HG03457 (cell line): ENCODE results near the gene NDUFB10.

ENCODE experiments used
- ATAC-seq: cut with Tn5 transposase; IDR thresholded peaks from one replicate; pipeline ENCODE4 v1.9.1; 2021; ENCODE audit warnings: moderate number of reproducible peaks; ENCODE audit not compliant: unreplicated experiment

The NDUFB10 gene

GRCh38 chr16:1982013-1982433 is 22.7 kb downstream of the NDUFB10 start:
- ATAC-seq: no peak

GRCh38 chr16:1982991-1983543 is 23.7 kb downstream of the NDUFB10 start:
- ATAC-seq: no peak

- ATAC-seq: no peak
These were observed 24.4 kb downstream of the NDUFB10 start, which contains the start of gene GFER for GRCh38 chr16:1983544-1984346. GFER (plus strand) TSS chr16:1984193; CDS start chr16:1984219, 26 bp downstream.

GRCh38 chr16:1984347-1985225 is 25.2 kb downstream of the NDUFB10 start:
- no peak for ATAC-seq

- no peak for ATAC-seq
These were observed 26.3 kb downstream of the NDUFB10 start for GRCh38 chr16:1985466-1986150.

GRCh38 chr16:1987198-1987597 is 27.9 kb downstream of the NDUFB10 start:
- no peak for ATAC-seq

GRCh38 chr16:1989209-1990100 is 30.1 kb downstream of the NDUFB10 start, which contains the start of gene SYNGR3:
SYNGR3 (plus strand) TSS chr16:1989970; CDS start chr16:1990103, 133 bp downstream.
- ATAC-seq: no peak

GRCh38 chr16:1990101-1990350 is 30.7 kb downstream of the NDUFB10 start:
- ATAC-seq: no peak

GRCh38 chr16:1990351-1991134 is 31.2 kb downstream of the NDUFB10 start:
- ATAC-seq: no peak

- ATAC-seq: no peak
These were observed 31.8 kb downstream of the NDUFB10 start for GRCh38 chr16:1991135-1991551.

- ATAC-seq: no peak
These were observed 32.2 kb downstream of the NDUFB10 start for GRCh38 chr16:1991588-1991947.

GRCh38 chr16:1991948-1992703 is 32.8 kb downstream of the NDUFB10 start:
- peak; percentile 32 for ATAC-seq

- no peak for ATAC-seq
These were observed 33.5 kb downstream of the NDUFB10 start for GRCh38 chr16:1992704-1993317.

GRCh38 chr16:1993731-1994131 is 34.4 kb downstream of the NDUFB10 start:
- no peak for ATAC-seq

- ATAC-seq: no peak
These were observed 38.4 kb downstream of the NDUFB10 start for GRCh38 chr16:1997494-1998359.

GRCh38 chr16:1998360-1998835 is 39.1 kb downstream of the NDUFB10 start:
- ATAC-seq: no peak
